HepG2 (cell line): ENCODE measurements around the gene NPHP3. TPM values are rescaled to one million over a fixed set of nuclear protein-coding genes. Genes with fewer than 3 reads are reported as not detected.

ENCODE experiments used
- DNMT3B ChIP-seq: conservative IDR thresholded peaks from 2 replicates; pipeline ENCODE4 v1.6.1; 2016; ENCODE audit warnings: missing biosample characterization, control low read depth
- FOXC1 ChIP-seq: sonication (generic); formaldehyde crosslinking; IDR thresholded peaks from 2 replicates; pipeline ENCODE4 v1.8.0; 2022; ENCODE audit warnings: mild to moderate bottlenecking, missing genetic modification reagents, borderline replicate concordance
- GZF1 ChIP-seq: sonication (generic); formaldehyde crosslinking; IDR thresholded peaks from 2 replicates; pipeline ENCODE4 v1.5.1; 2020; ENCODE audit warnings: mild to moderate bottlenecking, missing genetic modification reagents
- HOXA9 ChIP-seq: sonication (generic); formaldehyde crosslinking; IDR thresholded peaks from 2 replicates; pipeline ENCODE4 v1.8.1; 2022; ENCODE audit warnings: missing genetic modification reagents, mild to moderate bottlenecking, moderate library complexity, borderline replicate concordance
- KAT8 ChIP-seq: IDR thresholded peaks from 2 replicates; pipeline ENCODE4 v1.6.1; 2016; ENCODE audit warnings: missing genetic modification reagents, missing compliant biosample characterization
- PHF8 ChIP-seq: sonication (generic); formaldehyde crosslinking; IDR thresholded peaks from 2 replicates; pipeline ENCODE4 v1.5.0; 2020; ENCODE audit warnings: missing genetic modification reagents
- REL ChIP-seq: sonication (generic); formaldehyde crosslinking; conservative IDR thresholded peaks from 2 replicates; pipeline ENCODE4 v1.8.0; 2022; ENCODE audit warnings: mild to moderate bottlenecking, missing genetic modification reagents, moderate library complexity
- SP5 ChIP-seq: IDR thresholded peaks from 2 replicates; pipeline ENCODE4 v1.6.1; 2016; ENCODE audit warnings: low read depth, borderline replicate concordance
- ZBTB25 ChIP-seq: IDR thresholded peaks from 2 replicates; pipeline ENCODE4 v1.6.1; 2018; ENCODE audit warnings: missing genetic modification reagents
- ZMAT3 ChIP-seq: sonication (generic); formaldehyde crosslinking; conservative IDR thresholded peaks from 2 replicates; pipeline ENCODE4 v1.7.0; 2021; ENCODE audit warnings: missing genetic modification reagents
- ZNF564 ChIP-seq: sonication (generic); formaldehyde crosslinking; IDR thresholded peaks from 2 replicates; pipeline ENCODE4 v1.8.1; 2023; ENCODE audit warnings: mild to moderate bottlenecking, missing genetic modification reagents
- ZNF710 ChIP-seq: sonication (generic); formaldehyde crosslinking; IDR thresholded peaks from 2 replicates; pipeline ENCODE4 v1.5.0; 2020; ENCODE audit warnings: mild to moderate bottlenecking, missing genetic modification reagents, borderline replicate concordance
- ZNF780A ChIP-seq: sonication (generic); formaldehyde crosslinking; IDR thresholded peaks from 2 replicates; pipeline ENCODE4 v1.8.0; 2022; ENCODE audit warnings: mild to moderate bottlenecking, missing genetic modification reagents, moderate library complexity
- polyA plus RNA-seq, 8 experiments: library from polyadenylated mRNA; depleted of rRNA in 3 of 8; stranded (reverse) in 7 of 8; unstranded in 1 of 8; fragments of >200 nt; fragmentation: Illumina TruSeq in 4 of 8; extraction: Trizol in 4 of 8; gene quantifications; 2 replicates each; pipeline versions ENCODE4 v1.2.1 to v1.2.3, GENCODE V29; 2011 to 2016; ENCODE audit warnings: low read depth in 4 of 8, missing spikeins in 1 of 8, mixed read lengths in 1 of 8; ENCODE audit not compliant: insufficient read depth in 1 of 8
- total RNA-seq, 5 experiments: library from RNA; depleted of rRNA; stranded (reverse); fragments of >200 nt; fragmentation: Illumina TruSeq; extraction: Trizol; gene quantifications; 2 replicates each; pipeline ENCODE4 v1.2.3, GENCODE V29; 2016; ENCODE audit warnings: low read depth in 1 of 5
- TF ChIP-seq, protein P1 (sequence below): conservative IDR thresholded peaks from 2 replicates; pipeline ENCODE4 v1.6.1; 2018; ENCODE audit warnings: missing genetic modification reagents
- TF ChIP-seq, protein P2 (sequence below): sonication (generic); formaldehyde crosslinking; IDR thresholded peaks from 2 replicates; pipeline ENCODE4 v1.4.0; 2020; ENCODE audit warnings: mild to moderate bottlenecking, missing genetic modification reagents
- TF ChIP-seq, protein P3 (sequence below): sonication (generic); formaldehyde crosslinking; IDR thresholded peaks from 2 replicates; pipeline ENCODE4 v1.5.1; 2020; ENCODE audit warnings: missing genetic modification reagents, mild to moderate bottlenecking, borderline replicate concordance
- TF ChIP-seq, protein P4 (sequence below): sonication (generic); formaldehyde crosslinking; IDR thresholded peaks from 2 replicates; pipeline ENCODE4 v1.4.0; 2020; ENCODE audit warnings: missing genetic modification reagents, mild to moderate bottlenecking, borderline replicate concordance
- TF ChIP-seq, protein P5 (sequence below): sonication (generic); formaldehyde crosslinking; IDR thresholded peaks from 2 replicates; pipeline ENCODE4 v1.5.1; 2020; ENCODE audit warnings: mild to moderate bottlenecking, missing genetic modification reagents, borderline replicate concordance

NPHP3 gene
- total and polyA plus RNA-seq, 2 of the 13 experiments (the other 11 are each of a cell fraction or from before 2014, with no cell fraction given), result 11.0 to 20.2 TPM

DNA sequence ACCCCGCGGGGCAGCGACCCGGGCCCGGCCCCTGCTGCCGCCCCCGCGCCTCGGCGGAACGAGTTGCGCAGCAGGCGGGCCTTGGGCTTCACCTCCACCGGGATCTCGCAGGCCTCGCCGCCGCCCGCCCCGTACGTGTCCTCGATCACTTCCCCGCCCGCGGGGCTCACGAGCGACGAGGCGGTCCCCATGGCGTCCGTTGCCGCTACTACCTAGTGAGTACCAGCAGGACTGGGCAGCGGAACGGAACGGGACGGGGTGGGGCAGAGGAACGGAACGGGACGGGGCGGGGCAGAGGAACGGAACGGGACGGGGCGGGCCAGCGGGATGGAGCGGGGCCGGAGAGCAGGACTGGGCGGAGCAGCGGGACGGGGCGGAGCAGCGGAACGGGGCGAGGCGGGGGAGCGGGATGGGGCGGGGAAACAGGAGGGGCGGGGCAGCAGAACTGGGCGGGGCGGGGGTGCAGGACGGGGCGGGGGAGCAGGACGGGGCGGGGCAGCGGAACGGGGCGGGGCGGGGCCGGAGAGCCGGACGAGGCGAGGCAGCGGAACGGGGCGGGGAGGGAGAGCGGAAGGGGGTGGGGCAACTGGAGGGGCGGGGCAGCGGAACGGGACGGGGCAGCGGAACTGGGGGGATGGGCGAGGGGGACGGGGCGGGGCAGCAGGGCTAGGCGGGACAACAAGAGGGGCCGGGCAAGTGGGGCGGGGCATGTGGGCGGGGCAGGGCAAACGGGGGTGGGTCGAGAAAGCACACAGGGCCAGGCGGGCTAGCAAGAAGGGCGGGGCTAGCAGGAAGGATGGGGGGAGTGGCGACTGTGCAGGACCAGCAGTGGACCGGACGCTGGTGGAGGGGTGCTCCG, at the start of gene NPHP3 (continued):
- TF ChIP-seq, protein P1, sequence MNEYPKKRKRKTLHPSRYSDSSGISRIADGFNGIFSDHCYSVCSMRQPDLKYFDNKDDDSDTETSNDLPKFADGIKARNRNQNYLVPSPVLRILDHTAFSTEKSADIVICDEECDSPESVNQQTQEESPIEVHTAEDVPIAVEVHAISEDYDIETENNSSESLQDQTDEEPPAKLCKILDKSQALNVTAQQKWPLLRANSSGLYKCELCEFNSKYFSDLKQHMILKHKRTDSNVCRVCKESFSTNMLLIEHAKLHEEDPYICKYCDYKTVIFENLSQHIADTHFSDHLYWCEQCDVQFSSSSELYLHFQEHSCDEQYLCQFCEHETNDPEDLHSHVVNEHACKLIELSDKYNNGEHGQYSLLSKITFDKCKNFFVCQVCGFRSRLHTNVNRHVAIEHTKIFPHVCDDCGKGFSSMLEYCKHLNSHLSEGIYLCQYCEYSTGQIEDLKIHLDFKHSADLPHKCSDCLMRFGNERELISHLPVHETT (CRISPR knock-in tag), result peak; percentile 98
- TF ChIP-seq GZF1 (no peak), ZBTB25 (CRISPR knock-in tag) (peak; percentile 97), SP5 (CRISPR knock-in tag) (peak; percentile 88), ZNF564 (CRISPR knock-in tag) (peak; percentile 53; the same call in 1 of the 2 replicates), KAT8 (CRISPR knock-in tag) (0 out of 2 replicates have a peak, but pooled peaks have one; percentile 13), ZNF710 (peak; percentile 62; the same call in 1 of the 2 replicates), PHF8 (CRISPR knock-in tag) (peak; percentile 92), ZNF780A (CRISPR knock-in tag) (peak; percentile 32; the same call in 1 of the 2 replicates), REL (0 out of 2 replicates have a peak, but pooled peaks have one; percentile 55), ZMAT3 (CRISPR knock-in tag) (0 out of 2 replicates have a peak, but pooled peaks have one; percentile 31), FOXC1 (0 out of 2 replicates have a peak, but pooled peaks have one; percentile 36), DNMT3B (CRISPR knock-in tag) (no peak), HOXA9 (CRISPR knock-in tag) (peak; percentile 66; the same call in 1 of the 2 replicates)
- TF ChIP-seq, protein P2, sequence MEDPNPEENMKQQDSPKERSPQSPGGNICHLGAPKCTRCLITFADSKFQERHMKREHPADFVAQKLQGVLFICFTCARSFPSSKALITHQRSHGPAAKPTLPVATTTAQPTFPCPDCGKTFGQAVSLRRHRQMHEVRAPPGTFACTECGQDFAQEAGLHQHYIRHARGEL (CRISPR knock-in tag), result no peak
- TF ChIP-seq, protein P3, sequence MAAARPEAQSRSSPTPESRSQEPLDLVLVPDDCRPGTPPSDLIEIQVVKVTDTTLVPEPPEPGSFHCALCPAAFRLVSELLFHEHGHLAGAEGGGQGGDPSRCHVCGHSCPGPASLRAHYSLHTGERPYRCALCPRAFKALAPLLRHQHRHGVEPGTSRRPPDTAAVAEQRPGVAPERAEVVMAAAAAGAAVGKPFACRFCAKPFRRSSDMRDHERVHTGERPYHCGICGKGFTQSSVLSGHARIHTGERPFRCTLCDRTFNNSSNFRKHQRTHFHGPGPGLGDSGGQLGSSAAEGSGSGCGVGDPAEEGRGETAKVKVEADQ (CRISPR knock-in tag), result peak; percentile 33; the same call in 1 of the 2 replicates
- TF ChIP-seq, protein P4, sequence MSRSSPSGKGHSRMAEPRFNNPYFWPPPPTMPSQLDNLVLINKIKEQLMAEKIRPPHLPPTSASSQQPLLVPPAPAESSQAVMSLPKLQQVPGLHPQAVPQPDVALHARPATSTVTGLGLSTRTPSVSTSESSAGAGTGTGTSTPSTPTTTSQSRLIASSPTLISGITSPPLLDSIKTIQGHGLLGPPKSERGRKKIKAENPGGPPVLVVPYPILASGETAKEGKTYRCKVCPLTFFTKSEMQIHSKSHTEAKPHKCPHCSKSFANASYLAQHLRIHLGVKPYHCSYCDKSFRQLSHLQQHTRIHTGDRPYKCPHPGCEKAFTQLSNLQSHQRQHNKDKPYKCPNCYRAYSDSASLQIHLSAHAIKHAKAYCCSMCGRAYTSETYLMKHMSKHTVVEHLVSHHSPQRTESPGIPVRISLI (CRISPR knock-in tag), result no peak
- TF ChIP-seq, protein P5, sequence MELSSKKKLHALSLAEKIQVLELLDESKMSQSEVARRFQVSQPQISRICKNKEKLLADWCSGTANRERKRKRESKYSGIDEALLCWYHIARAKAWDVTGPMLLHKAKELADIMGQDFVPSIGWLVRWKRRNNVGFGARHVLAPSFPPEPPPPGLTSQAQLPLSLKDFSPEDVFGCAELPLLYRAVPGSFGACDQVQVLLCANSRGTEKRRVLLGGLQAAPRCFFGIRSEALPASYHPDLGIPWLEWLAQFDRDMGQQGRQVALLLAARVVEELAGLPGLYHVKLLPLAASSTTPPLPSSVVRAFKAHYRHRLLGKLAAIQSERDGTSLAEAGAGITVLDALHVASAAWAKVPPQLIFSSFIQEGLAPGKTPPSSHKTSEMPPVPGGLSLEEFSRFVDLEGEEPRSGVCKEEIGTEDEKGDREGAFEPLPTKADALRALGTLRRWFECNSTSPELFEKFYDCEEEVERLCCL (CRISPR knock-in tag), result no peak
